GM23248 (cell line): ENCODE measurements around the gene VSTM2B. TPM values are rescaled to one million over a fixed set of nuclear protein-coding genes. Genes with fewer than 3 reads are reported as not detected.

ENCODE experiments used
- DNase-seq: peaks from one replicate; pipeline ENCODE4 v3.0.0-alpha.2; 2015
- H2AFZ ChIP-seq: fragments of 200-600 bp; sonication (generic); 2 replicates; pipeline ENCODE4 v1.6.1; 2016; ENCODE audit warnings: antibody characterized with exemption
- H3F3A ChIP-seq: fragments of 200-600 bp; sonication (generic); 2 replicates; pipeline ENCODE4 v1.6.1; 2016; ENCODE audit warnings: mild to moderate bottlenecking, antibody characterized with exemption, mixed run types; ENCODE audit not compliant: insufficient read depth
- H3K27ac ChIP-seq: fragments of 200-600 bp; sonication (generic); 2 replicates; pipeline ENCODE4 v1.5.1; 2016; ENCODE audit warnings: mild to moderate bottlenecking
- H3K27me3 ChIP-seq: fragments of 200-600 bp; sonication (generic); replicated peaks from 2 replicates; pipeline ENCODE4 v1.6.1; 2016; ENCODE audit warnings: mild to moderate bottlenecking; ENCODE audit not compliant: insufficient read depth
- H3K36me3 ChIP-seq: fragments of 200-600 bp; sonication (generic); 2 replicates; pipeline ENCODE4 v1.6.1; 2016; ENCODE audit warnings: low read depth, mild to moderate bottlenecking
- H3K4me1 ChIP-seq: fragments of 200-600 bp; sonication (generic); 2 replicates; pipeline ENCODE4 v1.6.1; 2016; ENCODE audit warnings: mild to moderate bottlenecking; ENCODE audit not compliant: insufficient read depth
- H3K4me2 ChIP-seq: fragments of 200-600 bp; sonication (generic); one replicate; pipeline ENCODE4 v1.6.1; 2016; ENCODE audit warnings: mild to moderate bottlenecking; ENCODE audit not compliant: unreplicated experiment
- H3K4me3 ChIP-seq: fragments of 200-600 bp; sonication (generic); 2 replicates; pipeline ENCODE4 v1.5.1; 2016; ENCODE audit warnings: mild to moderate bottlenecking
- H3K79me2 ChIP-seq: fragments of 200-600 bp; sonication (generic); 2 replicates; pipeline ENCODE4 v1.6.1; 2016; ENCODE audit warnings: mild to moderate bottlenecking; ENCODE audit not compliant: insufficient read depth
- H3K9ac ChIP-seq: fragments of 200-600 bp; sonication (generic); 2 replicates; pipeline ENCODE4 v1.6.1; 2016; ENCODE audit warnings: mild to moderate bottlenecking
- H3K9me2 ChIP-seq: fragments of 200-600 bp; sonication (generic); 2 replicates; pipeline ENCODE4 v1.6.1; 2016; ENCODE audit warnings: mixed run types, mild to moderate bottlenecking, moderate library complexity; ENCODE audit not compliant: insufficient read depth
- H3K9me3 ChIP-seq: fragments of 200-600 bp; sonication (generic); one replicate; pipeline ENCODE4 v1.6.1; 2017; ENCODE audit warnings: low read depth
- H4K20me1 ChIP-seq: fragments of 200-600 bp; sonication (generic); 2 replicates; pipeline ENCODE4 v1.6.0; 2016; ENCODE audit not compliant: insufficient read depth
- EZH2 ChIP-seq: fragments of 200-600 bp; sonication (generic); IDR thresholded peaks from 2 replicates; pipeline ENCODE4 v1.6.1; 2018; ENCODE audit warnings: antibody characterized with exemption, mild to moderate bottlenecking; ENCODE audit not compliant: insufficient read depth, poor library complexity, severe bottlenecking
- EZH2phosphoT487 ChIP-seq: fragments of 200-600 bp; sonication (generic); IDR thresholded peaks from 2 replicates; pipeline ENCODE4 v1.6.1; 2018; ENCODE audit warnings: antibody characterized with exemption, moderate library complexity, mild to moderate bottlenecking, low read depth; ENCODE audit not compliant: insufficient read depth
- WGBS, 2 experiments: methylation state at CpG; one replicate each; pipeline ENCODE4 v1.1.6; 2015 to 2017; ENCODE audit warnings: low lambda C conversion rate in 2 of 2, low coverage in 1 of 2; ENCODE audit errors: missing lambda C conversion rate in 2 of 2; 5-methylcytosine and 5-hydroxymethylcytosine counted together
- in situ Hi-C: fragments of 300-500 bp; cut with MboI; formaldehyde crosslinking; loops from 2 replicates; pipeline ENCODE4 v1.15.0; 2020
- polyA plus RNA-seq: library from polyadenylated mRNA; unstranded; fragments of >200 nt; fragmentation: Nextera tagmentation; extraction: Ambion mirVana; gene quantifications from 2 replicates; pipeline ENCODE4 v1.2.1, GENCODE V29; 2016
- total RNA-seq: library from RNA; depleted of rRNA; stranded (reverse); fragments of >200 nt; shearing (Covaris generic); gene quantifications from 2 replicates; pipeline ENCODE4 v1.2.3, GENCODE V29; 2014

Gene VSTM2B
- total and polyA plus RNA-seq, 2 experiments from 2014 or later: not detected

DNA sequence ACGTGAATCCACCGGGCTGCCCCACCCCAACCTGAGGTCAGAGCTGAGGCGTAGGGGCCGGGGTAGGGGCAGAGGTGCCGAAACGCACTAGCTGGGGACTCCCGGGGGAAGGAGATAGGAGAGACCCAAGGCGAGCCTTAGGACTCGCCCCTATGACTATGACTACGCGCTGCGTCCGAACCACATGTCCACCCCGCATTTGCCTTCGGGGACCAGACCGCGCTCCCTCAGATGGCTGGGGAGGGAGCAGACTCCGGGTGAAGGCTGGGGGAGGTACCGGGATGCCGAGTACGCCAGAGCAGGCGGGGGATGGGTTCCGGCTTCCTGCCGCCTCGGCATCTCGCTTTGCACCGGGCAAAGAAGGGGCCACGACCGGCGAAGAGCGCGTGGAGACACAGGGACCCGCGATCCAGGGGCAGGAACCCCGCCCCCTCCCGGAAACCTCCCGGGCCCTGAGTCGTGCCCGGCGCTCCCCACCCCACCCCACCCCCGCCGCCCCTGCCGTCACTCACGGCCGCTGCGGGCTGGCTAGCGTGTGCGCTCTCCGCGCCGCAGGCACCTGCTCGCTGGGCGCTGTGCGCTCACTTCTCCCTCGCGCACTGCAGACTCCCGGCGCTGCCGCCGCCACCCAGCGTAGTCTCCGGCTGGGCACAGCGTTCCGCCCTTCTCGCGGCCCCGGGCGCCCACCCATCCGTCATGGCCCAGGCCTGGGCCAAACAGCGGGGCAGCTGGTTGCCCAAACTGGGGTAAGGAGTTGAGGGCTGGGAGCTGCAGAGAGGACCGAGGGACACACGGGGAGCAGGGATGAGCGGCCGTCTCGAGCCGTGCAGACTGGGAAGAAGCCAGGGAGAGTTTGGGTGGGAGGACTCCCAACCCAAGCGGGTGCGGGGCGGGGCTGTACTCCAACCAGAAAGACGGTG, 622 bp upstream of the VSTM2B start:
- Histone ChIP-seq H3K9me2 (no peaks in the 10 kb centered on the region), H3K27me3 (peaks cover 60% of the 10 kb centered on the region), H2AFZ (no peak overlapping the region), H3K79me2 (no peaks in the 10 kb centered on the region), H3K4me3 (no peak overlapping the region), H3K27ac (no peak overlapping the region), H3K4me2 (no peak overlapping the region), H4K20me1 (no peaks in the 10 kb centered on the region), H3K9ac (no peak overlapping the region), H3K9me3 (no peaks in the 10 kb centered on the region), H3F3A (no peaks in the 10 kb centered on the region), H3K4me1 (no peaks in the 10 kb centered on the region), H3K36me3 (no peaks in the 10 kb centered on the region)
- WGBS, 2 experiments: 8% methylated on average over 43 to 59 of the region's 80 CpGs
- no peak for TF ChIP-seq EZH2phosphoT487
- no peak for DNase-seq
- in situ Hi-C loops: no loop called here

DNA sequence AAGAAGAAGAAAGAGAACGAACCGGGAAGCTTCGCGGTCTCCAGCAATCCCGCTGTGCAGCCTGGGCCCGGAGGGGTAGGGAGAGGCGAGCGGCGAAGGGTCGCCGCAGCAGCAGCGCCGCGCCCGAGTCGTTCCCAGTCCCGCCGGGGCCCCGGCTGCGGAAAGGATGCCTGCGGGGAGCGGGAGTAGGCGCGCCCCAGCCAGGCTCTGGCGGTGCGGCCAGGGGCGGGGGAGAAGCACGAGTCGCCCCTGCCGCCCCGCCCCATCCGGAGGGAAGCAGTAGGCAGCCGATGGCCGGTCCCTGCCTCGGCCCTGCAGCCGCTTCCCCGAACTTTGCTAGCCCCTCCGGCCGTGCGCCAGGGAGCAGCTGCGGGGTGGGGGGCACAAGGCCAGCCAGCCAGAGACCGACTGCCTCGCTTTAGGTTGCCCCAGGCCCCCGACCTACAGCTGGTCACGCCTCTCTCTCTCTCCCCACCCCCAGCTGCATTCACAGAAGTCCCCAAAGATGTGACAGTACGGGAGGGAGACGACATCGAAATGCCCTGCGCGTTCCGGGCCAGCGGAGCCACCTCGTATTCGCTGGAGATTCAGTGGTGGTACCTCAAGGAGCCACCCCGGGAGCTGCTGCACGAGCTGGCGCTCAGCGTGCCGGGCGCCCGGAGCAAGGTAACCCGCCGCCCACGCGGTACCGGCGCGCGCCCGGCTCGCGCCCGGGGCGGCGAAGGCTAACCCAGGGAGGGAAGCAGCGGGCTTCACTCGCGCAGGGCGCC, 1.1 kb downstream of the VSTM2B start:
- Histone ChIP-seq H3K79me2 (no peaks in the 10 kb centered on the region), H4K20me1 (no peaks in the 10 kb centered on the region), H3K4me2 (peak overlapping the region; percentile 12), H3F3A (no peaks in the 10 kb centered on the region), H3K9ac (no peak overlapping the region), H2AFZ (no peak overlapping the region), H3K36me3 (no peaks in the 10 kb centered on the region), H3K27ac (no peak overlapping the region), H3K4me3 (no peak overlapping the region), H3K4me1 (no peaks in the 10 kb centered on the region), H3K27me3 (peaks cover 65% of the 10 kb centered on the region), H3K9me3 (no peaks in the 10 kb centered on the region), H3K9me2 (no peaks in the 10 kb centered on the region)
- TF ChIP-seq EZH2phosphoT487 (peak; percentile 74; the same call in 1 of the 2 replicates), EZH2 (peak; percentile 70)
- 1 to 2% methylated on average over 60 to 69 of the region's 79 CpGs for WGBS, 2 experiments
- peak; percentile 23 for DNase-seq
- in situ Hi-C loops: no loop called here

- H3K79me2 ChIP-seq: no peaks in the 10 kb centered on the region
- H3K27me3 ChIP-seq: peaks cover 58% of the 10 kb centered on the region
- H3K9me2 ChIP-seq: no peaks in the 10 kb centered on the region
- in situ Hi-C loops: no loop called here
- no peaks in the 10 kb centered on the region for H3K4me1 ChIP-seq
- H4K20me1 ChIP-seq: no peaks in the 10 kb centered on the region
- 14% methylated on average over 27 to 31 of the region's 31 CpGs for WGBS, 2 experiments
- H3K36me3 ChIP-seq: no peaks in the 10 kb centered on the region
- no peaks in the 10 kb centered on the region for H3F3A ChIP-seq
- peak overlapping the region; percentile 57 for H3K4me3 ChIP-seq
- peak overlapping the region; percentile 80 for H3K4me2 ChIP-seq
- no peak overlapping the region for H3K27ac ChIP-seq
- no peak overlapping the region for H3K9ac ChIP-seq
- no peak for DNase-seq
- H2AFZ ChIP-seq: peak overlapping the region; percentile 53
- TF ChIP-seq EZH2phosphoT487 (no peak), EZH2 (no peak)
- no peaks in the 10 kb centered on the region for H3K9me3 ChIP-seq
Measured at GRCh38 chr19:29527500-29528328, 1.9 kb downstream of the VSTM2B start.

- DNase-seq: peak; percentile 85
- peaks cover 56% of the 10 kb centered on the region for H3K27me3 ChIP-seq
- no peak overlapping the region for H3K9ac ChIP-seq
- H3K79me2 ChIP-seq: no peaks in the 10 kb centered on the region
- H3K4me1 ChIP-seq: no peaks in the 10 kb centered on the region
- H3K4me3 ChIP-seq: peak overlapping the region; percentile 57
- H4K20me1 ChIP-seq: no peaks in the 10 kb centered on the region
- H3K4me2 ChIP-seq: peak overlapping the region; percentile 80
- no peaks in the 10 kb centered on the region for H3K9me2 ChIP-seq
- TF ChIP-seq EZH2phosphoT487 (no peak), EZH2 (no peak)
- no peaks in the 10 kb centered on the region for H3F3A ChIP-seq
- H3K27ac ChIP-seq: no peak overlapping the region
- no peaks in the 10 kb centered on the region for H3K36me3 ChIP-seq
- in situ Hi-C loops: no loop called here
- 2% methylated on average over 49 to 55 of the region's 57 CpGs for WGBS, 2 experiments
- no peaks in the 10 kb centered on the region for H3K9me3 ChIP-seq
- peak overlapping the region; percentile 53 for H2AFZ ChIP-seq
Measured at GRCh38 chr19:29528350-29528945, 2.7 kb downstream of the VSTM2B start.
